Epithelial cell of esophagus (primary cell): ENCODE measurements around the gene THOP1.

ENCODE experiments used
- DNase-seq: peaks from one replicate; pipeline ENCODE4 v3.0.0; 2010; ENCODE audit warnings: low read depth
- H3K4me3 ChIP-seq: 2 replicates; pipeline ENCODE4 v1.5.1; 2011; ENCODE audit warnings: mild to moderate bottlenecking, low read length, control low read depth
- TF ChIP-seq, protein P1 (sequence below): IDR thresholded peaks from 2 replicates; pipeline ENCODE4 v1.5.1; 2011; ENCODE audit warnings: low read depth, mild to moderate bottlenecking, low read length, control low read depth, inconsistent platforms; ENCODE audit not compliant: insufficient read depth; ENCODE audit errors: missing control alignments

The THOP1 gene

DNA sequence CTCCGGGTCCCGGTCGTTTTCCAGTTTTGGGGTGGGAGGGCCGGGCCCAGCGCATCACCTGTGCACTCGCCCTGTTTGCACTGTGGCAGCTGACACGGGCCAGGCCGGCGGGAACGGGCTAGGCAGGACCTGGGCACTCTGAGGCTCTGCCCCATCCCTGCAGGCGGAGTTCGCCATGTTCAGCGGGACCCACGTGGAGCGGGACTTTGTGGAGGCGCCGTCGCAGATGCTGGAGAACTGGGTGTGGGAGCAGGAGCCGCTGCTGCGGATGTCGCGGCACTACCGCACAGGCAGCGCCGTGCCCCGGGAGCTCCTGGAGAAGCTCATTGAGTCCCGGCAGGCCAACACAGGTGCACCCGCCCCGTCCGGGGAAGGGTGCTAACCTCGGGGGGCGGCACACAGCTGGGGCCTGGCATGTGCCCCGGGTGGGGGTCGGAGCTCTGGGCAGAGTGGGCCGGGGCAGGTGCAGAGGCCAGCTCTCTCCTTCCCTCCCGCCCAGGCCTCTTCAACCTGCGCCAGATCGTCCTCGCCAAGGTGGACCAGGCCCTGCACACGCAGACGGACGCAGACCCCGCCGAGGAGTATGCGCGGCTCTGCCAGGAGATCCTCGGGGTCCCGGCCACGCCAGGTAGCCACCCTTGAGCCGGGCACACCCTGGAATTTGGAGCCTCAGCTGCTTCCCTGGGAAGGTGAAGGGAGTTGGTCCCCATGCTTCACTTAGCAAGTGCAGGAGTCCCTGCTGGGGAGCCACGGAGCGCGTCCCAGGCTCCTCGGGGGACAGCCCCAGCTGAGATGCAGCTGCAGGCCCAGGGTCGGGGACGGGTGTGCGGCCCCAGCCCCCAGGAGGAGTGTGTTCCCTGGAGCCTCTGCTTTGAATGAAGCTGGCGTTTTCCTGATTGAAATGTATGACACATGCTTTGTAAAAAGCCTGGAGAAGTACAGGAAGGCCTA lies 25.1 kb downstream of the THOP1 start:
- H3K4me3 ChIP-seq: no peak overlapping the region
- TF ChIP-seq, protein P1, sequence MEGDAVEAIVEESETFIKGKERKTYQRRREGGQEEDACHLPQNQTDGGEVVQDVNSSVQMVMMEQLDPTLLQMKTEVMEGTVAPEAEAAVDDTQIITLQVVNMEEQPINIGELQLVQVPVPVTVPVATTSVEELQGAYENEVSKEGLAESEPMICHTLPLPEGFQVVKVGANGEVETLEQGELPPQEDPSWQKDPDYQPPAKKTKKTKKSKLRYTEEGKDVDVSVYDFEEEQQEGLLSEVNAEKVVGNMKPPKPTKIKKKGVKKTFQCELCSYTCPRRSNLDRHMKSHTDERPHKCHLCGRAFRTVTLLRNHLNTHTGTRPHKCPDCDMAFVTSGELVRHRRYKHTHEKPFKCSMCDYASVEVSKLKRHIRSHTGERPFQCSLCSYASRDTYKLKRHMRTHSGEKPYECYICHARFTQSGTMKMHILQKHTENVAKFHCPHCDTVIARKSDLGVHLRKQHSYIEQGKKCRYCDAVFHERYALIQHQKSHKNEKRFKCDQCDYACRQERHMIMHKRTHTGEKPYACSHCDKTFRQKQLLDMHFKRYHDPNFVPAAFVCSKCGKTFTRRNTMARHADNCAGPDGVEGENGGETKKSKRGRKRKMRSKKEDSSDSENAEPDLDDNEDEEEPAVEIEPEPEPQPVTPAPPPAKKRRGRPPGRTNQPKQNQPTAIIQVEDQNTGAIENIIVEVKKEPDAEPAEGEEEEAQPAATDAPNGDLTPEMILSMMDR: no peak
- no peak for DNase-seq

DNA sequence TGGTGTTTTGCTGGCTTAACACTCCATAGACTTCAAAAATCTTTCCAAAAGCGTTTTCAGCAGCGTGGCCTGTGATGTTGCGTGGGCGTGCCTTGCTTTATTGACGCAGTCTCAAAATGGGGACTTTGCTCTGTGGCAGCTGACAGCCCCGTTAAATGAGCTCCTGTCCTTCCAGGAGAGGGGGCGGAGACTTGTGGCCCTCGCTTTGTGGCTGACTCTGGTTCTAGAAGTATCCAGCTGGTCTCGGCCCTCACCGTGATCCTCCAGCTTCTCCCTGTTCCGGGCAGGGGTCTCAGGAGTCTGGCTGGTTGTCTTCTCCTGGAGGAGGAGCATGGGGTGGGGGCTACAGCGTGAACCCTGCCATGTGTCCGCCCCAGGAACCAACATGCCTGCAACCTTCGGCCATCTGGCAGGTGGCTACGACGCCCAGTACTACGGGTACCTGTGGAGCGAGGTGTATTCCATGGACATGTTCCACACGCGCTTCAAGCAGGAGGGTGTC lies 26.0 kb downstream of the THOP1 start:
- DNase-seq: no peak
- TF ChIP-seq, protein P1: no peak
- no peak overlapping the region for H3K4me3 ChIP-seq

DNA sequence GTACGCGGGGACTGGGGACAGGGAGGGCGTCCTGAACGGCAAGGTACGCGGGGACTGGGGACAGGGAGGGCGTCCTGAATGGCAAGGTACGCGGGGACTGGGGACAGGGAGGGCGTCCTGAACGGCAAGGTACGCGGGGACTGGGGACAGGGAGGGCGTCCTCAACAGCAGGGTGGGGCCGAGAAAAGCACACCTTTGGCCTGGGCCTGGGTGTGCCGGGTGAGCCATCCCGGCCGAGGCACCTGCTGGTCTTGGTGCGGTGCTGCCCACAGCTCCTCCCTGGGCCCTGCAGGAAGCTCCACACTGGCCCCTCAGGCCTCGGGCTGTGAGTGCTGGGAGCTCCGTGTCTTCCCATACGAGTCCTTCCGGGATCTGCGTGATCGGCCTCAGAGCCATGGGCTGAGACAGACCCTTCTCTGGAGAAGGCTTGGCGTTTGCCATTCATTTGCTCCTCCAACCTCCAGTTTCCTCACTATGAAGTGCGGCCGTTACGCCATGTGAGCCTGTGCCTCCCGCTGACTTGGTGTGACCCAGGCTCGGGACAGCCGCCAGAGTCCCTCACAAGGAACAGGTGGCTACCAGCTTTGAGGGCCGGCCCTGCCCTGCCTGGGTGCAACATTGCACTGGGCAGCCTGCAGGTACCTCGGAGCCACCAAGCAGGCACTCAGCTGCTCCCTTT lies 26.6 kb downstream of the THOP1 start:
- TF ChIP-seq, protein P1: no peak
- DNase-seq: no peak
- H3K4me3 ChIP-seq: no peak overlapping the region

DNA sequence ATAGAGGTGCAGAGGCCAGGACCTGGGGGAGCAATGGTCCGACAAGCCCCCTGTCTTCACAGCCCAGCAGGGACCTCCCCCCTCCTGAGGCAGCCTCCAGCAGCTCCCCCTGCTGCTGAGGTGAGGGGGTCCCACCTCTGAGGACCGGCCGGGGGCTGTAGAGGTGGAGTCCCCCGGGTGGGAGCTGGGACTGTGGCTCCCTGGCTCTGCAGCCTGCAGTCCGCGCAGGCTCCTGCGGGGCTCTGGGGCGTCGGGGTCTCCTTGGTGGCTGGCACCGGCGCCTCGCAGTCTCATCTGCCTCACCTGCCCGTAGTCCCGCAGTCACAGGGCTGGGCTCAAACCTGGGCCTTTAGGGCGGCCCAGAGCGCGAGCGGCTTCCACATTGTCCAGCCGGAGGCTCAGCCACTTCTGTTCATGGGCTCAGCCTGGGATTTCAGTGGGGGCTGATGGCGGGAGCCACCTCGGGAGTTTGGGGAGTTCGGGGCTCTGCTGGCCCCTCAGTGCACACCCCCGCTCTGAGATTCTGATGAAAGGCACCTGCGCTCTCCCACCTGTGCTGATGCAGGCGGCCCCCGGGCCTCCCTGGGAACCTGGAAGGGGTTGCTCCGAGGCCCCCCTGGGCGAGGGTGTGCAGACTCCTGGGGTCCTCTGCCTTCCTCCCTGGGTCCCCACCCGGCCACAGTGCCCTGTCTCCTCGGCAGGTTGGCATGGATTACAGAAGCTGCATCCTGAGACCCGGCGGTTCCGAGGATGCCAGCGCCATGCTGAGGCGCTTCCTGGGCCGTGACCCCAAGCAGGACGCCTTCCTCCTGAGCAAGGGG lies 27.3 kb downstream of the THOP1 start:
- DNase-seq: no peak
- TF ChIP-seq, protein P1: no peak
- H3K4me3 ChIP-seq: no peak overlapping the region

DNA sequence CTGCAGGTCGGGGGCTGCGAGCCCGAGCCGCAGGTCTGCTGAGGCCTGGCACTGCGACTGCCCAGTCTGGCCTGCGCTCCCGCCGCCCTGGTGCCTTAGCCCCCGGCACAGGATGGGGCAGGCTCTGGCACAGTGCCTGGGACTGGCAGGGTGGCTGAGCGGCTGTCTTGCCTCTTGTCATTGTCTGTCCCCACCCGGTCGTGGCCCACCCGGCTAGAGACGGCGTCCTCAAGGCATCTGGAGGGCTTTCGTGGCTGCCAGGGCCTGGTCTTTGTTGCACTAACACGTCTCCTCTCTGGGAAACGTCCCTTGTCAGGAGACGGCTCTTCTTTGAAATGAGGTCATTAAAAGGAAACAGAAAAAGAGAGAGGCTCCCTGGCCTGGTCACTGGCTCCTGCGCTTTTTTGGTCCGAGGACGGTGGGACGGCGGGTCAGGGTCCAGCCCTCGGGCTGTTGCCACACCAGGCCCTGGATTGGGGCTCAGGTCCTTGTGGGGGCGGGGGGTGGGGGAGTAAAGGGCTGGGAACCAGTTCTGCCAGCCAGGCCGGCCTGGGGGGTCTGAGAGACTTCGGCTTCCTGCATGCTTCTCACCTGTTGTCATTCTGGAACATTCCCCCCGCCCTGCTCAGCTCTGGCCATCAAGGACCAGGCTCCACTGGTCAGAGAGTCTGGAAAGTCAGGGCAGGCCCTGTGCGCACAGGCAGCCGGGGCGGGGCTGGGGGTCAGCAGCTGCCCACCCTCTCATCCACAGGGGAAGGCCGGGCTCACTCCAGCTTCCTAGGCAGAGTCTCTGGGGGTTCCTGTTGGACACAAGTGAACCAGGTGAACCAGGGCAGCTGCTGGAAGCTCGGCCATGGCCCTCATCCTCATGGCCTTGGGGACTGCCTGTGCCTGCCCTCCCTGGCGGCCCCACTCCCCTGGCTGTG lies 28.2 kb downstream of the THOP1 start:
- H3K4me3 ChIP-seq: no peak overlapping the region
- TF ChIP-seq, protein P1: no peak
- DNase-seq: peak; percentile 43

DNA sequence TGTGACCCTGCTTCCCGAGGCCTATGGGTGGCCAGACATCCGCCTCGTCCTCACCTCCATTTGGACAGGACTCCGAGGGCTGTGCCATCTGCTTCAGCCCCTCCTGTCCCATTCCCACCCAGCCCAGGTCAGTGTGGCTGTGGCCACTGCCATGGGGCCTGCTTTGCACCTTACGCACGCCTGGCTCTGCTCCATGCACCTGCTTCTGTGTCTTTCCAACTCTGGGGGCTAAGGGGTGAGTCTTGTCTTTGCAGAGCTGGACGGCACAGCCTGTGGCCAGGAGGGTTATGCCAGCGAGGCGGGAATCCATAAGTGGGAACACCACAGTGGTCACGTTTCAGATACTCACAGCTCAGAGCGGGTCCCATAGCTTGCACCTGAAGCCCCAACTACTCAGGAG lies 29.1 kb downstream of the THOP1 start:
- no peak for DNase-seq
- H3K4me3 ChIP-seq: no peak overlapping the region
- TF ChIP-seq, protein P1: no peak
